Endodermal cell (in vitro differentiated cells): ENCODE data around the gene CCDC167. TPM values are rescaled to one million over a fixed set of nuclear protein-coding genes. Genes with fewer than 3 reads are reported as not detected.

Experiments used
- DNase-seq: peaks from one replicate; pipeline ENCODE4 v3.0.0-alpha.2; 2017
- H3K27ac ChIP-seq: 2 replicates; pipeline ENCODE4 v1.5.1; 2013; ENCODE audit warnings: mild to moderate bottlenecking, low read depth, low read length, moderate library complexity
- H3K27me3 ChIP-seq: 2 replicates; pipeline ENCODE4 v1.6.1; 2013; ENCODE audit warnings: mild to moderate bottlenecking, low read length, moderate library complexity; ENCODE audit not compliant: insufficient read depth, control insufficient read depth, poor library complexity, severe bottlenecking
- H3K36me3 ChIP-seq: 2 replicates; pipeline ENCODE4 v1.7.0; 2013; ENCODE audit warnings: mild to moderate bottlenecking, low read length, moderate library complexity; ENCODE audit not compliant: control insufficient read depth, insufficient read depth
- H3K4me1 ChIP-seq: one replicate; pipeline ENCODE4 v1.7.0; 2013; ENCODE audit warnings: low read length; ENCODE audit not compliant: control insufficient read depth, insufficient read depth
- H3K4me3 ChIP-seq: 2 replicates; pipeline ENCODE4 v1.5.1; 2013; ENCODE audit warnings: mild to moderate bottlenecking, low read length, moderate library complexity
- H3K9ac ChIP-seq: 2 replicates; pipeline ENCODE4 v1.6.1; 2013; ENCODE audit warnings: mild to moderate bottlenecking, low read length, moderate library complexity; ENCODE audit not compliant: poor library complexity, severe bottlenecking; ENCODE audit errors: extremely low read depth
- H3K9me3 ChIP-seq: 2 replicates; pipeline ENCODE4 v1.6.1; 2013; ENCODE audit warnings: mild to moderate bottlenecking, low read length, moderate library complexity; ENCODE audit not compliant: control insufficient read depth
- H3K27ac Mint-ChIP-seq: 2 replicates; pipeline ENCODE4 v1.8.0; 2020; ENCODE audit warnings: mixed read lengths
- H3K27me3 Mint-ChIP-seq: 2 replicates; pipeline ENCODE4 v1.8.0; 2021; ENCODE audit warnings: mild to moderate bottlenecking, mixed read lengths; ENCODE audit not compliant: insufficient read depth
- H3K36me3 Mint-ChIP-seq: 2 replicates; pipeline ENCODE4 v1.8.0; 2020; ENCODE audit warnings: low read depth, mixed read lengths
- H3K4me1 Mint-ChIP-seq: 2 replicates; pipeline ENCODE4 v1.8.0; 2020; ENCODE audit warnings: mixed read lengths
- H3K4me3 Mint-ChIP-seq: 2 replicates; pipeline ENCODE4 v1.8.0; 2020; ENCODE audit warnings: mild to moderate bottlenecking, moderate library complexity, mixed read lengths
- H3K9me3 Mint-ChIP-seq: 2 replicates; pipeline ENCODE4 v1.8.0; 2020; ENCODE audit warnings: mild to moderate bottlenecking, mixed read lengths
- CTCF ChIP-seq: fragments of 200-600 bp; sonication (generic); conservative IDR thresholded peaks from 2 replicates; pipeline ENCODE4 v1.5.0; 2021; ENCODE audit warnings: antibody characterized with exemption, mild to moderate bottlenecking
- WGBS, 2 experiments: methylation state at CpG; one replicate each; pipeline versions ENCODE4 v1.1.5 to v1.1.7; 2013; ENCODE audit warnings: missing lambda C conversion rate in 2 of 2, mixed read lengths in 1 of 2; ENCODE audit not compliant: insufficient coverage in 1 of 2, insufficient read length in 1 of 2; 5-methylcytosine and 5-hydroxymethylcytosine counted together
- total RNA-seq, 2 donors: library from RNA; stranded (reverse); fragmentation: NEBNext Ultra II Directional in 1 of 2; extraction: Animal tissue kit (Norgen Biotek cat#: 25700) in 1 of 2; gene quantifications; 2 replicates in 1 of 2; 3 replicates in 1 of 2; pipeline ENCODE4 v1.2.1, GENCODE V29; 2021

Gene CCDC167
- total RNA-seq, 2 donors from 2014 or later: 60.4 to 66.1 TPM

DNA sequence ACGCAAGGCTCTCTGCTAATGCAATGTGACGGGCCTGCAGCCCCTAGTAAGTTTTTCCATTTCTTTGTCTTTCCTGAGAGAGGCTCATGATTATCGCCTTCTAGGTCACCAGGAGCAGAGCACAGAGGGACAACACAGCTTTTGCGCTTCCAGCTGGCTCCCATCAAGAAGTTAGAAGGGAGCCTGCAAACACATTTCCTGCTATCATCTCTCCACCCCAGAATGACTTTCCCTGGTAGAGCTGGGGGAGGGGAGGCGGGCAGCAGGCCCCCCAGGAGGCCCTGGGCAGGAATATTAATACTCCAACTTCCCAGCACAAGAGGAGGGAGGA is 35.7 kb upstream of the CCDC167 start:
- 23 to 51% methylated on average over 3 to 5 of the region's 5 CpGs for WGBS, 2 experiments
- H3K27me3 Mint-ChIP-seq: peaks cover 83% of the 10 kb centered on the region
- no peaks in the 10 kb centered on the region for H3K36me3 Mint-ChIP-seq
- H3K4me1 Mint-ChIP-seq: peaks cover 5% of the 10 kb centered on the region
- peaks cover 8% of the 10 kb centered on the region for H3K4me1 ChIP-seq
- H3K27me3 ChIP-seq: peaks cover 82% of the 10 kb centered on the region
- H3K4me3 Mint-ChIP-seq: peak overlapping the region; percentile 54
- no peaks in the 10 kb centered on the region for H3K36me3 ChIP-seq
- H3K9ac ChIP-seq: no peak overlapping the region
- no peak for TF ChIP-seq CTCF
- H3K27ac Mint-ChIP-seq: no peak overlapping the region
- no peak for DNase-seq
- no peaks in the 10 kb centered on the region for H3K9me3 ChIP-seq
- H3K27ac ChIP-seq: no peak overlapping the region
- H3K4me3 ChIP-seq: peak overlapping the region; percentile 81
- no peaks in the 10 kb centered on the region for H3K9me3 Mint-ChIP-seq

- no peak for TF ChIP-seq CTCF
- Mint-ChIP-seq H3K4me1 (peaks cover 5% of the 10 kb centered on the region), H3K36me3 (no peaks in the 10 kb centered on the region), H3K27me3 (peaks cover 87% of the 10 kb centered on the region), H3K9me3 (no peaks in the 10 kb centered on the region), H3K27ac (no peak overlapping the region), H3K4me3 (no peak overlapping the region)
- no peaks in the 10 kb centered on the region for H3K9me3 ChIP-seq
- no peak overlapping the region for H3K27ac ChIP-seq
- peaks cover 8% of the 10 kb centered on the region for H3K4me1 ChIP-seq
- DNase-seq: no peak
- H3K4me3 ChIP-seq: no peak overlapping the region
- H3K27me3 ChIP-seq: peaks cover 87% of the 10 kb centered on the region
- H3K36me3 ChIP-seq: no peaks in the 10 kb centered on the region
- no peak overlapping the region for H3K9ac ChIP-seq
- 79 to 83% methylated on average over 1 to 2 of the region's 2 CpGs for WGBS, 2 experiments
These were observed 35.2 kb upstream of the CCDC167 start for GRCh38 chr6:37534893-37535292.

DNA sequence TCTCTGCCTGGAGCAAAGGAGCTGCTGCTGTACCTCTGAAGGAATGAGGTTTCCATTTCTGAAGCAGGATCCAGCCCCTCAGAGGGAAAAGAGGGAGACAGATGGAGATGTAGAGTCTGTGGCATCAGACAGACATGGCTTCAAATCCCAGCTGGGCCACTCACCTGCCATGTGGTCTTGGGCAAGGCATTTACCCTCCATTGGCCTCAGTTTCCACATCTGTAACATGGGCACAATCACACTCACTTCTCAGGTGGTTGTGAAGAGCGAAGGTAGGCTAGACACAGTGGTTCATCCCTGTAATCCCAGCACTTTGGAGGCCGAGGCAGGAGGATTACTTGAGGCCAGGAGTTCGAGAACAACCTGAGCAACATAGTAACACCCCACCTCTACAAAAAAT is 32.4 kb upstream of the CCDC167 start:
- Mint-ChIP-seq H3K36me3 (no peaks in the 10 kb centered on the region), H3K27ac (no peak overlapping the region), H3K27me3 (peaks cover 77% of the 10 kb centered on the region), H3K9me3 (no peaks in the 10 kb centered on the region), H3K4me1 (peaks cover 5% of the 10 kb centered on the region), H3K4me3 (no peak overlapping the region)
- WGBS, 2 experiments: 81 to 97% methylated on average over 3 of the region's 3 CpGs
- peaks cover 81% of the 10 kb centered on the region for H3K27me3 ChIP-seq
- H3K4me1 ChIP-seq: peaks cover 8% of the 10 kb centered on the region
- H3K9me3 ChIP-seq: no peaks in the 10 kb centered on the region
- no peak overlapping the region for H3K4me3 ChIP-seq
- no peak overlapping the region for H3K9ac ChIP-seq
- DNase-seq: no peak
- no peaks in the 10 kb centered on the region for H3K36me3 ChIP-seq
- TF ChIP-seq CTCF: no peak
- no peak overlapping the region for H3K27ac ChIP-seq
